HCT116 (cell line): Measurements from ENCODE around the gene FCHO1. TPM values are rescaled to one million over a fixed set of nuclear protein-coding genes. Genes with fewer than 3 reads are reported as not detected.

Source experiments
- ATAC-seq: fragments of 200-7000 bp; cut with Tn5 transposase; 2 replicates; pipeline ENCODE4 v1.9.1; 2020; ENCODE audit warnings: mild to moderate bottlenecking, moderate library complexity
- BruUV-seq: library from RNA; stranded (reverse); fragments of 400-500 nt; replicated peaks from 2 replicates; lab custom pipeline; 2021; lab: Mats Ljungman, UMichigan
- CTCF ChIA-PET: fragments of 300-600 bp; sonication (Branson Sonifier 250); formaldehyde crosslinking; loops from one replicate; lab custom pipeline; 2021; ENCODE audit warnings: antibody characterized with exemption; lab: Charles Lee
- POLR2A ChIA-PET: fragments of 300-600, 350-600 bp; sonication (Branson Sonifier 250); formaldehyde crosslinking; loops from one replicate; lab custom pipeline; 2021; ENCODE audit warnings: antibody characterized with exemption; lab: Charles Lee
- RAD21 ChIA-PET, 2 experiments: fragments of 300-600 bp; sonication (Branson Sonifier 250); formaldehyde crosslinking; loops; one replicate each; lab custom pipeline; 2023; ENCODE audit warnings: low total read pairs in 2 of 2; ENCODE audit not compliant: uncharacterized antibody in 2 of 2, unreplicated experiment in 2 of 2, low non-redundant PET in 1 of 2; lab: Charles Lee
- DNase-seq: peaks from one replicate; pipeline ENCODE4 v3.0.0-alpha.2; 2010; ENCODE audit warnings: low read depth, low spot score
- H2AFZ ChIP-seq: fragments of 200-600 bp; shearing (Covaris generic), sonication (generic); 2 replicates; pipeline ENCODE4 v1.6.1; 2017; ENCODE audit warnings: low read depth, mixed run types, mixed read lengths, antibody characterized with exemption, low read length; ENCODE audit not compliant: poor library complexity, severe bottlenecking
- H3K27ac ChIP-seq: 2 replicates; pipeline ENCODE4 v1.5.1; 2012; ENCODE audit warnings: low read depth, low read length
- H3K27me3 ChIP-seq: fragments of 200-600 bp; sonication (generic); 2 replicates; pipeline ENCODE4 v1.6.1; 2016; ENCODE audit warnings: mixed run types, low read length, mixed read lengths; ENCODE audit not compliant: insufficient read depth
- H3K36me3 ChIP-seq, 2 experiments: fragments of 200-500 bp in 1 of 2; fragments of 200-600 bp in 1 of 2; sonication (Bioruptor generic) in 1 of 2; sonication (generic) in 1 of 2; 2 replicates each; pipeline versions ENCODE4 v1.5.1 to v1.6.1; 2014 to 2016; ENCODE audit warnings: low read length in 2 of 2, inconsistent platforms in 1 of 2, mixed read lengths in 1 of 2, mixed run types in 1 of 2; ENCODE audit not compliant: insufficient read depth in 2 of 2, control insufficient read depth in 1 of 2
- H3K4me1 ChIP-seq, 2 experiments: fragments of 200-600 bp in 1 of 2; sonication (generic) in 1 of 2; 2 replicates each; pipeline versions ENCODE4 v1.5.1 to v1.6.1; 2012 to 2017; ENCODE audit warnings: low read length in 2 of 2, inconsistent platforms in 1 of 2, mild to moderate bottlenecking in 1 of 2, mixed read lengths in 1 of 2, mixed run types in 1 of 2, moderate library complexity in 1 of 2; ENCODE audit not compliant: insufficient read depth in 2 of 2, control insufficient read depth in 1 of 2
- H3K4me2 ChIP-seq: fragments of 200-600 bp; sonication (generic); 2 replicates; pipeline ENCODE4 v1.6.1; 2017; ENCODE audit warnings: mixed run types, low read length, mixed read lengths
- H3K4me3 ChIP-seq, 2 experiments: fragments of 200-600 bp in 1 of 2; sonication (generic) in 1 of 2; replicated peaks in 1 of 2; 2 replicates each; pipeline ENCODE4 v1.5.1; 2011 to 2016; ENCODE audit warnings: low read length in 2 of 2, control low read depth in 1 of 2, low read depth in 1 of 2, mild to moderate bottlenecking in 1 of 2, mixed read lengths in 1 of 2, mixed run types in 1 of 2
- H3K79me2 ChIP-seq: fragments of 200-600 bp; sonication (generic); 2 replicates; pipeline ENCODE4 v1.6.1; 2017; ENCODE audit warnings: mild to moderate bottlenecking, mixed run types, low read length, moderate library complexity, mixed read lengths; ENCODE audit not compliant: insufficient read depth
- H3K9ac ChIP-seq: fragments of 200-600 bp; sonication (generic); 2 replicates; pipeline ENCODE4 v1.6.1; 2016; ENCODE audit warnings: low read length, mixed read lengths
- H3K9me2 ChIP-seq: fragments of 200-600 bp; sonication (generic), shearing (Covaris generic); 2 replicates; pipeline ENCODE4 v1.6.1; 2017; ENCODE audit warnings: mixed run types, mild to moderate bottlenecking, moderate library complexity; ENCODE audit not compliant: insufficient read depth
- H3K9me3 ChIP-seq, 2 experiments: fragments of 200-500 bp in 1 of 2; fragments of 200-600 bp in 1 of 2; sonication (Bioruptor generic) in 1 of 2; sonication (generic) in 1 of 2; 2 replicates each; pipeline ENCODE4 v1.6.1; 2014 to 2017; ENCODE audit warnings: low read length in 2 of 2, mixed read lengths in 2 of 2, inconsistent platforms in 1 of 2, low read depth in 1 of 2, mild to moderate bottlenecking in 1 of 2, mixed run types in 1 of 2, moderate library complexity in 1 of 2; ENCODE audit not compliant: control insufficient read depth in 1 of 2, insufficient read depth in 1 of 2
- H4K20me1 ChIP-seq: fragments of 200-600 bp; sonication (generic), shearing (Covaris generic); 2 replicates; pipeline ENCODE4 v1.6.1; 2017; ENCODE audit warnings: mixed run types, mild to moderate bottlenecking, moderate library complexity; ENCODE audit not compliant: insufficient read depth
- CBX3 ChIP-seq: IDR thresholded peaks from 2 replicates; pipeline ENCODE4 v1.6.1; 2012; ENCODE audit warnings: low read depth
- CEBPB ChIP-seq: IDR thresholded peaks from 2 replicates; pipeline ENCODE4 v1.6.1; 2012; ENCODE audit warnings: low read depth
- EGR1 ChIP-seq: IDR thresholded peaks from 2 replicates; pipeline ENCODE4 v1.6.1; 2012; ENCODE audit warnings: low read depth
- ELF1 ChIP-seq: IDR thresholded peaks from 2 replicates; pipeline ENCODE4 v1.6.1; 2012; ENCODE audit warnings: low read depth, borderline replicate concordance
- EZH2 ChIP-seq: fragments of 200-600 bp; sonication (generic); IDR thresholded peaks from 2 replicates; pipeline ENCODE4 v1.6.1; 2017; ENCODE audit warnings: antibody characterized with exemption, mixed run types
- EZH2phosphoT487 ChIP-seq: fragments of 200-600 bp; IDR thresholded peaks from 2 replicates; pipeline ENCODE4 v1.6.1; 2018; ENCODE audit warnings: antibody characterized with exemption, borderline replicate concordance
- FOSL1 ChIP-seq: IDR thresholded peaks from 2 replicates; pipeline ENCODE4 v1.6.1; 2012; ENCODE audit warnings: low read depth
- JUND ChIP-seq: IDR thresholded peaks from 2 replicates; pipeline ENCODE4 v1.6.1; 2012
- POLR2A ChIP-seq: IDR thresholded peaks from 2 replicates; pipeline ENCODE4 v1.7.0; 2011; ENCODE audit warnings: borderline replicate concordance; ENCODE audit not compliant: insufficient read depth, insufficient read length; ENCODE audit errors: extremely low read depth
- RAD21 ChIP-seq: IDR thresholded peaks from 2 replicates; pipeline ENCODE4 v1.6.1; 2012; ENCODE audit warnings: low read depth, mild to moderate bottlenecking
- SP1 ChIP-seq: IDR thresholded peaks from 2 replicates; pipeline ENCODE4 v1.6.1; 2012; ENCODE audit warnings: low read depth
- SRF ChIP-seq: IDR thresholded peaks from 2 replicates; pipeline ENCODE4 v1.6.1; 2012; ENCODE audit warnings: low read depth
- YY1 ChIP-seq: IDR thresholded peaks from 2 replicates; pipeline ENCODE4 v1.6.1; 2011; ENCODE audit warnings: low read length, low read depth, moderate library complexity, mild to moderate bottlenecking; ENCODE audit not compliant: insufficient replicate concordance; ENCODE audit errors: extremely low read depth
- ZNF274 ChIP-seq: fragments of 200-500 bp; sonication (Bioruptor generic); IDR thresholded peaks from 2 replicates; pipeline ENCODE4 v1.6.1; 2014; ENCODE audit warnings: mild to moderate bottlenecking, low read depth, low read length, inconsistent platforms
- intact Hi-C: fragments of 100-400 bp; cut with micrococcal nuclease; formaldehyde crosslinking; loops from 2 replicates; pipeline ENCODE4 v1.10.0; 2022
- total RNA-seq: library from RNA; stranded (reverse); gene quantifications from one replicate; pipeline ENCODE4 v1.2.1, GENCODE V29; 2021; ENCODE audit not compliant: unreplicated experiment
- TF ChIP-seq, protein P1 (sequence below), 3 experiments: fragments of 200-600 bp in 1 of 3; sonication (generic) in 1 of 3; IDR thresholded peaks in 2 of 3; conservative IDR thresholded peaks in 1 of 3; 2 replicates each; pipeline ENCODE4 v1.5.1; 2012 to 2017; ENCODE audit warnings: low read depth in 2 of 3, low read length in 2 of 3, antibody characterized with exemption in 1 of 3, borderline replicate concordance in 1 of 3, control low read depth in 1 of 3, mild to moderate bottlenecking in 1 of 3, mixed read lengths in 1 of 3, mixed run types in 1 of 3, moderate library complexity in 1 of 3; ENCODE audit not compliant: insufficient read depth in 1 of 3
- TF ChIP-seq, protein P2 (sequence below): IDR thresholded peaks from 2 replicates; pipeline ENCODE4 v1.6.1; 2011; ENCODE audit warnings: mild to moderate bottlenecking, low read length, moderate library complexity; ENCODE audit not compliant: insufficient replicate concordance; ENCODE audit errors: extremely low read depth
- TF ChIP-seq, protein P3 (sequence below): IDR thresholded peaks from 2 replicates; pipeline ENCODE4 v1.6.1; 2012
- TF ChIP-seq, protein P4 (sequence below): IDR thresholded peaks from 2 replicates; pipeline ENCODE4 v1.6.1; 2012

Gene FCHO1
- total RNA-seq, 1 experiment from 2014 or later = 28.1 TPM

DNA sequence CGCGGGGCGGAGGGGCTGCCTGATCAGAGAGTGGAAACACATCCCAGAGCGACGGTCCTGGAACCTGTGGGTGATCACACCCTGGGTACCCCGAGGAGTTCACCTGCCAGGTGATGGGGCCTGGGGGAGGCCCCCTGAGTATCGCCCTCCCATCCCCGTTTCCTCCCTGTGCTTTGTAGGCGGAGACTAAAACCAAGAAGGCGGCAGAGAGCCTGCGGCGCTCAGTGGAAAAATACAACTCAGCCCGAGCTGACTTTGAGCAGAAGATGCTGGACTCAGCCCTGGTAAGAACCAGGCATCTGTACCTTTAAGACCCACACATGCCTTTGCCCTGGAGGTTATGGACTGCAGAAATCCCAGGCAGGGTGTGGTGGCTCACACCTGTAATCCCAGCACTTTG, 19.3 kb downstream of the FCHO1 start (continued):
- TF ChIP-seq, protein P1, sequence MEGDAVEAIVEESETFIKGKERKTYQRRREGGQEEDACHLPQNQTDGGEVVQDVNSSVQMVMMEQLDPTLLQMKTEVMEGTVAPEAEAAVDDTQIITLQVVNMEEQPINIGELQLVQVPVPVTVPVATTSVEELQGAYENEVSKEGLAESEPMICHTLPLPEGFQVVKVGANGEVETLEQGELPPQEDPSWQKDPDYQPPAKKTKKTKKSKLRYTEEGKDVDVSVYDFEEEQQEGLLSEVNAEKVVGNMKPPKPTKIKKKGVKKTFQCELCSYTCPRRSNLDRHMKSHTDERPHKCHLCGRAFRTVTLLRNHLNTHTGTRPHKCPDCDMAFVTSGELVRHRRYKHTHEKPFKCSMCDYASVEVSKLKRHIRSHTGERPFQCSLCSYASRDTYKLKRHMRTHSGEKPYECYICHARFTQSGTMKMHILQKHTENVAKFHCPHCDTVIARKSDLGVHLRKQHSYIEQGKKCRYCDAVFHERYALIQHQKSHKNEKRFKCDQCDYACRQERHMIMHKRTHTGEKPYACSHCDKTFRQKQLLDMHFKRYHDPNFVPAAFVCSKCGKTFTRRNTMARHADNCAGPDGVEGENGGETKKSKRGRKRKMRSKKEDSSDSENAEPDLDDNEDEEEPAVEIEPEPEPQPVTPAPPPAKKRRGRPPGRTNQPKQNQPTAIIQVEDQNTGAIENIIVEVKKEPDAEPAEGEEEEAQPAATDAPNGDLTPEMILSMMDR (IDR thresholded peaks at IDR 0.05 in 2 of 3, conservative IDR thresholded peaks at IDR 0.05 in 1 of 3; ENCODE audit: borderline replicate concordance in 1 of 3, insufficient read depth in 1 of 3, low read depth in 2 of 3, low read length in 2 of 3) = no peak
- TF ChIP-seq EZH2phosphoT487 = no peak
- no peak for TF ChIP-seq CBX3

DNA sequence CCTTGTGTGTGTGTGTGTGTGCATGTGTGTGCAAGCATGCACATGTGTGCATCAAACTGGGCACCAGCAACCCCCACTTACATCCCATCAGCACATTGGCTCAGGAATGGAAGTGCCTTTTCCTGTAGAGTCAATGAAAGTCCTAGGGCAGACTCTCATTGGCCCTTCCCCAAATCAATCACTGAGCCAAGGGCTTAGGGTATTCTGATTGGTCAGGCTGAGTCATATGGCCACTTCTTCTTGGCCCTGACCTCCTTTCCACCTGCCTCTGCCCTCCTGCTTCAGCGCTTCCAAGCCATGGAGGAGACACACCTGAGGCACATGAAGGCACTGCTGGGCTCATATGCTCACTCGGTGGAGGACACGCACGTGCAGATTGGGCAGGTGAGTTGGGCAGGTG, 20.9 kb downstream of the FCHO1 start:
- no peak for TF ChIP-seq POLR2A
- TF ChIP-seq ZNF274 = no peak
- TF ChIP-seq SRF = no peak
- TF ChIP-seq FOSL1 = no peak
- TF ChIP-seq, protein P2, sequence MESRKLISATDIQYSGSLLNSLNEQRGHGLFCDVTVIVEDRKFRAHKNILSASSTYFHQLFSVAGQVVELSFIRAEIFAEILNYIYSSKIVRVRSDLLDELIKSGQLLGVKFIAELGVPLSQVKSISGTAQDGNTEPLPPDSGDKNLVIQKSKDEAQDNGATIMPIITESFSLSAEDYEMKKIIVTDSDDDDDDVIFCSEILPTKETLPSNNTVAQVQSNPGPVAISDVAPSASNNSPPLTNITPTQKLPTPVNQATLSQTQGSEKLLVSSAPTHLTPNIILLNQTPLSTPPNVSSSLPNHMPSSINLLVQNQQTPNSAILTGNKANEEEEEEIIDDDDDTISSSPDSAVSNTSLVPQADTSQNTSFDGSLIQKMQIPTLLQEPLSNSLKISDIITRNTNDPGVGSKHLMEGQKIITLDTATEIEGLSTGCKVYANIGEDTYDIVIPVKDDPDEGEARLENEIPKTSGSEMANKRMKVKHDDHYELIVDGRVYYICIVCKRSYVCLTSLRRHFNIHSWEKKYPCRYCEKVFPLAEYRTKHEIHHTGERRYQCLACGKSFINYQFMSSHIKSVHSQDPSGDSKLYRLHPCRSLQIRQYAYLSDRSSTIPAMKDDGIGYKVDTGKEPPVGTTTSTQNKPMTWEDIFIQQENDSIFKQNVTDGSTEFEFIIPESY = no peak
- no peak for TF ChIP-seq CBX3
- TF ChIP-seq CEBPB = no peak
- TF ChIP-seq YY1 = no peak
- TF ChIP-seq EZH2phosphoT487 = no peak
- TF ChIP-seq EZH2 = no peak
- TF ChIP-seq, protein P1 (IDR thresholded peaks at IDR 0.05 in 2 of 3, conservative IDR thresholded peaks at IDR 0.05 in 1 of 3; ENCODE audit: borderline replicate concordance in 1 of 3, insufficient read depth in 1 of 3, low read depth in 2 of 3, low read length in 2 of 3) = no peak
- TF ChIP-seq ELF1 = no peak
- no peak for TF ChIP-seq RAD21
- TF ChIP-seq, protein P3, sequence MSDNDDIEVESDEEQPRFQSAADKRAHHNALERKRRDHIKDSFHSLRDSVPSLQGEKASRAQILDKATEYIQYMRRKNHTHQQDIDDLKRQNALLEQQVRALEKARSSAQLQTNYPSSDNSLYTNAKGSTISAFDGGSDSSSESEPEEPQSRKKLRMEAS = no peak
- TF ChIP-seq EGR1 = no peak
- TF ChIP-seq SP1 = no peak
- no peak for TF ChIP-seq JUND
- TF ChIP-seq, protein P4, sequence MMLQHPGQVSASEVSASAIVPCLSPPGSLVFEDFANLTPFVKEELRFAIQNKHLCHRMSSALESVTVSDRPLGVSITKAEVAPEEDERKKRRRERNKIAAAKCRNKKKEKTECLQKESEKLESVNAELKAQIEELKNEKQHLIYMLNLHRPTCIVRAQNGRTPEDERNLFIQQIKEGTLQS = no peak
- Histone ChIP-seq H3K27me3 (no peaks in the 10 kb centered on the region), H4K20me1 (no peaks in the 10 kb centered on the region), H3K79me2 (no peaks in the 10 kb centered on the region), H3K9ac (no peak overlapping the region), H3K36me3 (no peaks in the 10 kb centered on the region), H3K4me2 (no peak overlapping the region), H3K9me3 (no peaks in the 10 kb centered on the region), H2AFZ (no peak overlapping the region), H3K27ac (no peak overlapping the region), H3K9me2 (no peaks in the 10 kb centered on the region), H3K4me1 (peaks cover 7 to 10% of the 10 kb centered on the region in 2 experiments; a peak in 3 of 4 replicates), H3K4me3 (no peak overlapping the region)
- BruUV-seq = no TSS peak
- ChIA-PET RAD21 (no interaction called here), CTCF (no interaction called here), POLR2A (no interaction called here)
- ATAC-seq (peak; percentile 46; the same call in 1 of the 2 replicates), DNase-seq (no peak)
- intact Hi-C loops = no loop called here
